Measurements from ENCODE around the gene CCDC102B.
A peak's percentile ranks its signal among the peaks of the same experiment; 100 is the strongest.
"Not testable (repeated sequence)": the region's sequence is repeated elsewhere in the genome, so short reads cannot be mapped to it uniquely, and the experiment has no call there.

CCDC102B gene

GRCh38 chr18:68909579-68909978, 111.7 kb downstream of the CCDC102B start:
- no peak overlapping the region for H3K4me3 Mint-ChIP-seq
- ATAC-seq (replicated peaks) = no peak
- peaks cover 0 to 5% of the 10 kb centered on the region in 2 donors for H3K4me1 Mint-ChIP-seq
- no peaks in the 10 kb centered on the region for H3K27me3 Mint-ChIP-seq
- no peaks in the 10 kb centered on the region for H3K36me3 Mint-ChIP-seq
- peaks cover 0 to 3% of the 10 kb centered on the region in 2 donors for H3K9me3 Mint-ChIP-seq
- no peak overlapping the region for H3K27ac Mint-ChIP-seq
- no peak for DNase-seq

GRCh38 chr18:68915061-68915460, 117.2 kb downstream of the CCDC102B start:
- no peak overlapping the region for H3K27ac Mint-ChIP-seq
- H3K27me3 Mint-ChIP-seq = no peaks in the 10 kb centered on the region
- ATAC-seq (replicated peaks) (no peak), DNase-seq (no peak)
- H3K4me3 Mint-ChIP-seq = no peak overlapping the region
- peaks cover 0 to 5% of the 10 kb centered on the region in 2 donors for H3K4me1 Mint-ChIP-seq
- peaks cover 0 to 3% of the 10 kb centered on the region in 2 donors for H3K9me3 Mint-ChIP-seq
- no peaks in the 10 kb centered on the region for H3K36me3 Mint-ChIP-seq

GRCh38 chr18:68916734-68917133, 118.9 kb downstream of the CCDC102B start:
- no peaks in the 10 kb centered on the region for H3K36me3 Mint-ChIP-seq
- no peak overlapping the region for H3K4me3 Mint-ChIP-seq
- ATAC-seq (replicated peaks) (no peak), DNase-seq (no peak)
- H3K9me3 Mint-ChIP-seq = no peaks in the 10 kb centered on the region
- H3K27me3 Mint-ChIP-seq = no peaks in the 10 kb centered on the region
- H3K4me1 Mint-ChIP-seq = peaks cover 0 to 5% of the 10 kb centered on the region in 2 donors
- no peak overlapping the region for H3K27ac Mint-ChIP-seq

- no peaks in the 10 kb centered on the region for H3K9me3 Mint-ChIP-seq
- no peaks in the 10 kb centered on the region for H3K27me3 Mint-ChIP-seq
- no peaks in the 10 kb centered on the region for H3K36me3 Mint-ChIP-seq
- H3K4me3 Mint-ChIP-seq = no peak overlapping the region
- H3K27ac Mint-ChIP-seq = no peak overlapping the region
- H3K4me1 Mint-ChIP-seq = peaks cover 0 to 5% of the 10 kb centered on the region in 2 donors
- ATAC-seq (replicated peaks) (no peak), DNase-seq (no peak)
These were observed 120.3 kb downstream of the CCDC102B start for GRCh38 chr18:68918216-68918615.

- H3K36me3 Mint-ChIP-seq = no peaks in the 10 kb centered on the region
- H3K27me3 Mint-ChIP-seq = no peaks in the 10 kb centered on the region
- no peak for ATAC-seq (replicated peaks)
- H3K9me3 Mint-ChIP-seq = no peaks in the 10 kb centered on the region
- H3K27ac Mint-ChIP-seq = no peak overlapping the region
- H3K4me1 Mint-ChIP-seq = no peaks in the 10 kb centered on the region
- DNase-seq = no peak
- H3K4me3 Mint-ChIP-seq = no peak overlapping the region
These were observed 122.0 kb downstream of the CCDC102B start for GRCh38 chr18:68919900-68920299.

GRCh38 chr18:68922392-68922791, 124.5 kb downstream of the CCDC102B start:
- H3K9me3 Mint-ChIP-seq = no peaks in the 10 kb centered on the region
- no peaks in the 10 kb centered on the region for H3K4me1 Mint-ChIP-seq
- no peaks in the 10 kb centered on the region for H3K36me3 Mint-ChIP-seq
- H3K4me3 Mint-ChIP-seq = no peak overlapping the region
- H3K27ac Mint-ChIP-seq = no peak overlapping the region
- DNase-seq = no peak
- no peak for ATAC-seq (replicated peaks)
- no peaks in the 10 kb centered on the region for H3K27me3 Mint-ChIP-seq

GRCh38 chr18:68925268-68925667, 127.4 kb downstream of the CCDC102B start:
- Mint-ChIP-seq H3K9me3 (no peaks in the 10 kb centered on the region), H3K4me3 (no peak overlapping the region), H3K27me3 (no peaks in the 10 kb centered on the region), H3K36me3 (no peaks in the 10 kb centered on the region), H3K27ac (no peak overlapping the region), H3K4me1 (no peaks in the 10 kb centered on the region)
- ATAC-seq (replicated peaks) (peak; percentile 36 to 55), DNase-seq (no peak)

- H3K27ac Mint-ChIP-seq = no peak overlapping the region
- no peak overlapping the region for H3K4me3 Mint-ChIP-seq
- no peaks in the 10 kb centered on the region for H3K4me1 Mint-ChIP-seq
- no peaks in the 10 kb centered on the region for H3K27me3 Mint-ChIP-seq
- H3K36me3 Mint-ChIP-seq = no peaks in the 10 kb centered on the region
- DNase-seq (no peak), ATAC-seq (replicated peaks) (no peak)
- H3K9me3 Mint-ChIP-seq = no peaks in the 10 kb centered on the region
These were observed 131.1 kb downstream of the CCDC102B start for GRCh38 chr18:68928762-68929675.

GRCh38 chr18:68935686-68936085, 137.8 kb downstream of the CCDC102B start:
- Mint-ChIP-seq H3K4me3 (no peak overlapping the region), H3K4me1 (no peaks in the 10 kb centered on the region), H3K27ac (no peak overlapping the region), H3K36me3 (no peaks in the 10 kb centered on the region), H3K27me3 (no peaks in the 10 kb centered on the region), H3K9me3 (peaks cover 0 to 3% of the 10 kb centered on the region in 2 donors)
- ATAC-seq (replicated peaks) = no peak
- DNase-seq = no peak

GRCh38 chr18:68937029-68937599, 139.2 kb downstream of the CCDC102B start:
- no peaks in the 10 kb centered on the region for H3K36me3 Mint-ChIP-seq
- no peaks in the 10 kb centered on the region for H3K4me1 Mint-ChIP-seq
- peaks cover 0 to 3% of the 10 kb centered on the region in 2 donors for H3K9me3 Mint-ChIP-seq

GRCh38 chr18:68940039-68940438, 142.2 kb downstream of the CCDC102B start:
- no peak for ATAC-seq (replicated peaks)

More at GRCh38 chr18:68937029-68937599, 139.2 kb downstream of the CCDC102B start:
- ATAC-seq (replicated peaks) (no peak), DNase-seq (no peak)
- Mint-ChIP-seq H3K27ac (no peak overlapping the region), H3K4me3 (no peak overlapping the region), H3K27me3 (no peaks in the 10 kb centered on the region)

GRCh38 chr18:68940754-68941153, 142.9 kb downstream of the CCDC102B start:
- no peak for ATAC-seq (replicated peaks)
- no peaks in the 10 kb centered on the region for H3K4me1 Mint-ChIP-seq
- no peaks in the 10 kb centered on the region for H3K36me3 Mint-ChIP-seq
- H3K27ac Mint-ChIP-seq = no peak overlapping the region
- no peak for DNase-seq
- peaks cover 0 to 2% of the 10 kb centered on the region in 2 donors for H3K9me3 Mint-ChIP-seq
- H3K27me3 Mint-ChIP-seq = no peaks in the 10 kb centered on the region
- H3K4me3 Mint-ChIP-seq = no peak overlapping the region

More at GRCh38 chr18:68940039-68940438, 142.2 kb downstream of the CCDC102B start:
- H3K27me3 Mint-ChIP-seq = no peaks in the 10 kb centered on the region
- H3K27ac Mint-ChIP-seq = no peak overlapping the region
- no peaks in the 10 kb centered on the region for H3K4me1 Mint-ChIP-seq
- H3K4me3 Mint-ChIP-seq = no peak overlapping the region
- H3K36me3 Mint-ChIP-seq = no peaks in the 10 kb centered on the region
- no peak for DNase-seq
- peaks cover 0 to 3% of the 10 kb centered on the region in 2 donors for H3K9me3 Mint-ChIP-seq

GRCh38 chr18:68942230-68942629, 144.3 kb downstream of the CCDC102B start:
- Mint-ChIP-seq H3K4me3 (no peak overlapping the region), H3K4me1 (no peaks in the 10 kb centered on the region), H3K9me3 (peaks cover 0 to 2% of the 10 kb centered on the region in 2 donors), H3K27me3 (no peaks in the 10 kb centered on the region), H3K36me3 (no peaks in the 10 kb centered on the region), H3K27ac (no peak overlapping the region)
- ATAC-seq (replicated peaks) (no peak), DNase-seq (no peak)

- H3K4me1 Mint-ChIP-seq; H3K36me3 Mint-ChIP-seq; H3K27ac Mint-ChIP-seq; H3K4me3 Mint-ChIP-seq; DNase-seq; H3K27me3 Mint-ChIP-seq; ATAC-seq (replicated peaks); H3K9me3 Mint-ChIP-seq: not testable (repeated sequence)
These were observed 146.0 kb downstream of the CCDC102B start for GRCh38 chr18:68943861-68944260.

GRCh38 chr18:68944330-68944729, 146.4 kb downstream of the CCDC102B start:
- no peaks in the 10 kb centered on the region for H3K36me3 Mint-ChIP-seq
- no peaks in the 10 kb centered on the region for H3K9me3 Mint-ChIP-seq
- no peak overlapping the region for H3K27ac Mint-ChIP-seq
- H3K4me1 Mint-ChIP-seq = no peaks in the 10 kb centered on the region
- no peak for DNase-seq
- ATAC-seq (replicated peaks) = no peak
- H3K27me3 Mint-ChIP-seq = no peaks in the 10 kb centered on the region
- H3K4me3 Mint-ChIP-seq = no peak overlapping the region
